Measurements from ENCODE around the gene FLT1.

Gene FLT1

GRCh38 chr13:28528388-28528787 is 33.5 kb upstream of the FLT1 start:
- no peak for DNase-seq

- no peak for DNase-seq
Observed at GRCh38 chr13:28527629-28528028, 32.7 kb upstream of the FLT1 start.

GRCh38 chr13:28526876-28527275 is 31.9 kb upstream of the FLT1 start:
- no peak for DNase-seq

- DNase-seq = no peak
Observed at GRCh38 chr13:28522871-28523270, 27.9 kb upstream of the FLT1 start.

- no peak for DNase-seq
Observed at GRCh38 chr13:28513745-28514144, 18.8 kb upstream of the FLT1 start.

- no peak for DNase-seq
Observed at GRCh38 chr13:28510542-28510941, 15.6 kb upstream of the FLT1 start.

GRCh38 chr13:28510066-28510465 is 15.1 kb upstream of the FLT1 start:
- DNase-seq = no peak

GRCh38 chr13:28505543-28506135 is 10.7 kb upstream of the FLT1 start:
- DNase-seq = no peak

- DNase-seq = peak; percentile 76
Observed at GRCh38 chr13:28503182-28503967, 8.4 kb upstream of the FLT1 start.

GRCh38 chr13:28501547-28501946 is 6.6 kb upstream of the FLT1 start:
- no peak for DNase-seq

- no peak for DNase-seq
Observed at GRCh38 chr13:28499609-28500008, 4.7 kb upstream of the FLT1 start.

GRCh38 chr13:28498481-28499115 is 3.7 kb upstream of the FLT1 start:
- DNase-seq = no peak

GRCh38 chr13:28497143-28497876 is 2.4 kb upstream of the FLT1 start:
- DNase-seq = no peak

GRCh38 chr13:28496188-28496564 is 1.2 kb upstream of the FLT1 start:
- no peak for DNase-seq

GRCh38 chr13:28495538-28496187 is 735 bp upstream of the FLT1 start:
- DNase-seq = no peak

- DNase-seq = no peak
Observed at GRCh38 chr13:28494504-28494777, 487 bp downstream of the FLT1 start.

- DNase-seq = peak; percentile 19
Observed at GRCh38 chr13:28493740-28494503, 1.0 kb downstream of the FLT1 start.

GRCh38 chr13:28492569-28493367 is 2.2 kb downstream of the FLT1 start:
- peak; percentile 28 for DNase-seq

- DNase-seq = no peak
Observed at GRCh38 chr13:28490061-28490460, 4.9 kb downstream of the FLT1 start.

GRCh38 chr13:28489524-28489931 is 5.4 kb downstream of the FLT1 start:
- peak; percentile 80 for DNase-seq

GRCh38 chr13:28488376-28489005 is 6.4 kb downstream of the FLT1 start:
- DNase-seq = no peak
